CD4-positive, alpha-beta T cell treated with Interleukin-2 at 100 ng/mL for 4 hours (primary cell): ENCODE data around the gene RBMS1.
A peak's percentile ranks its signal among the peaks of the same experiment; 100 is the strongest.

ENCODE experiments used
- DNase-seq: peaks from one replicate; pipeline ENCODE4 v3.0.0-alpha.2; 2020; ENCODE audit warnings: low spot score

The RBMS1 gene

GRCh38 chr2:160434254-160434948, 59.2 kb downstream of the RBMS1 start:
- DNase-seq = no peak

- no peak for DNase-seq
These were observed 60.0 kb downstream of the RBMS1 start for GRCh38 chr2:160433466-160434140.

GRCh38 chr2:160432633-160433032, 61.0 kb downstream of the RBMS1 start:
- no peak for DNase-seq

GRCh38 chr2:160431441-160431840, 62.2 kb downstream of the RBMS1 start:
- no peak for DNase-seq

- DNase-seq = no peak
These were observed 63.6 kb downstream of the RBMS1 start for GRCh38 chr2:160430001-160430344.

GRCh38 chr2:160429248-160430000, 64.2 kb downstream of the RBMS1 start:
- DNase-seq = peak; percentile 80

GRCh38 chr2:160428405-160428763, 65.2 kb downstream of the RBMS1 start:
- no peak for DNase-seq

- peak; percentile 69 for DNase-seq
These were observed 65.8 kb downstream of the RBMS1 start for GRCh38 chr2:160427629-160428404.

- no peak for DNase-seq
These were observed 67.0 kb downstream of the RBMS1 start for GRCh38 chr2:160426604-160427003.

- DNase-seq = no peak
These were observed 68.0 kb downstream of the RBMS1 start for GRCh38 chr2:160425434-160426151.

- DNase-seq = no peak
These were observed 70.5 kb downstream of the RBMS1 start for GRCh38 chr2:160423126-160423525.

GRCh38 chr2:160421646-160422501, 71.7 kb downstream of the RBMS1 start:
- DNase-seq = peak; percentile 45

- no peak for DNase-seq
These were observed 72.9 kb downstream of the RBMS1 start for GRCh38 chr2:160420711-160421110.

- no peak for DNase-seq
These were observed 73.7 kb downstream of the RBMS1 start for GRCh38 chr2:160419776-160420505.

- DNase-seq = no peak
These were observed 74.8 kb downstream of the RBMS1 start for GRCh38 chr2:160418853-160419252.

GRCh38 chr2:160418398-160418765, 75.2 kb downstream of the RBMS1 start:
- no peak for DNase-seq

- peak; percentile 63 for DNase-seq
These were observed 75.7 kb downstream of the RBMS1 start for GRCh38 chr2:160417745-160418397.

- no peak for DNase-seq
These were observed 77.6 kb downstream of the RBMS1 start for GRCh38 chr2:160415991-160416390.

GRCh38 chr2:160411955-160412354, 81.7 kb downstream of the RBMS1 start:
- DNase-seq = no peak

- DNase-seq = peak; percentile 54
These were observed 82.4 kb downstream of the RBMS1 start for GRCh38 chr2:160411167-160411566.
